ENCODE results near the gene UTF1.

UTF1 gene

DNA sequence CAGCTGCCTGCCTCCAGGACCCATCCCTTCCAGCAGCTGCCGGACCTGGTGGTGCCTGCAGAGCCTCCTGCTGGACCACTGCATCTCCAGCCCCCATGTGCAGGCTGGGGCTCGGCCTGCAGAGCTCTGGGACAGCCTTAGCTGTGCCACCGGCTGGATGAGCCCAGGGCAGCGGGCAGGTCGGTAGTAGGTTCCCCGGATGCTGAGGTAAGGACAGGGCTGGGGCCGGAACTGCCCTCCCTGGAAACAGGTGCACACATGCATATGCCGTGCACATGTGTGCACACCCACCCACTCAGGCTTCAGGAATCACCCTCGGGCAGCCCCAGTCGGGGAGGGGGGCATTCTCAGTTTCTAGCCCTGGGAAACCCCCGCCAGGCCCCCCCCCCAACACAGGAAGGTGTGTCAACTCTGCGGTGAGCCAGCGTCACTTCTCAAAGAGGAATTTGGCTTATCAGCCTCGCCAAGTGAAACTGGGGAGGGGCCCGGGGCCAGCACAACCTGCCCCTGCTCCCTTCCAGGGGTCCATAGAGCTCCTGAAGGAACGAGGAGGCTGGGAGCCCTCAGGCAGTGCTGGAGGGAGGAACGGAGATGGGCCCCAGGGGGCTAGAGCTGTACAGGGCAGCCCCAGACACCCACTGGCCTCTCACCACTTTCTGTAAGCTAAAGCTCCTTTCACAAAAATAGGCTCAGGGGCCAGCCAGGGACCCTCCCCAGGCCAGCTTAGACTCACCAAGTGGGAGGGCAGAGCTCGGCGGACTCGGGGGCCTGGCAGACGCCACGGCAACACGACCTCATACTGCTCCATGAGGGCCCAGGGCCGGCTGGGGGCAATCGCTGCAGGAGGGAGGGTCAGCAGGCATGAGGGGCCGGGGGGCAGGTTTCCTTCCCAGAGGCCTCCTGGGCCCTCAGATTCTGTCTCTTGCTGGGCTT, 45.0 kb downstream of the UTF1 start:
- H3K27ac ChIP-seq: peak overlapping the region; percentile 90
- DNase-seq (ENCODE audit: low read depth, low spot score): peak; percentile 53

DNA sequence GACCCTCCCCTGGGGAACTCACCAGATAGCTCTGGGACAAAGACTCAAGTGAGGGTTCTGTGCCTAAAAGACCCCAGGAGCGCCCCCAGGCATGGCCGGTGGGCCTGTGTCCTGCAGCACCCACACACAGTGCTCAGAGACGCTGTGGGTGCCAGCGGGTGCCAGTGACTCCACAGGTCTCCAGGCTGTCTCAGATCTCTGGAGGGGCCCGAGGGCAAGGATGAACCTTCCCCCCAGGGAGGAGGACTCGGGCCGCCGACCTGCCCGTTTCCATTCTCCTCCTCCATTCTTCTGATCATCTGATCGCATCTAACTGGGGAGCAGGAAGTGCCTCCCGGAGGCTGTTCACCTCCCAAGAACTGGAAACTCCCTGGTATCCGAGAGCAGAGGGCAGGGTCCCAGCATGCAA, 45.7 kb downstream of the UTF1 start:
- DNase-seq (ENCODE audit: low read depth, low spot score): no peak
- H3K27ac ChIP-seq: peak overlapping the region; percentile 90

DNA sequence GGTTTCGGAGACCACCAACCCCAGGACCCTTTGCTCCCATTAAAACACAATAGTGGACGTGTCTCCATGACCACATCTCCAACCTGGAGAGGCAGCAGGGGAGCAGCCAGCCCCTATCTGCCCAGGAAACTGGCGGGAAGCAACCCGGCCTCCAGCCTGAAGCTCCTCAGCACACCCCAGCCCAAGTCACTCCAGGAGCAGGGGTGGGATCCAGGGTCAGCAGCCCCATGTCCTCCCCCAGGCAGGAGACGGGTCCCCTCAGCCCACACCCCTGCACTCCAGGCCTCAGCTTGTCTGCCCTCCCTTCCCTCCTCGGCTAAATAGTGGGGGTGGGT, 46.0 kb downstream of the UTF1 start:
- DNase-seq (ENCODE audit: low read depth, low spot score): no peak
- peak overlapping the region; percentile 90 for H3K27ac ChIP-seq

DNA sequence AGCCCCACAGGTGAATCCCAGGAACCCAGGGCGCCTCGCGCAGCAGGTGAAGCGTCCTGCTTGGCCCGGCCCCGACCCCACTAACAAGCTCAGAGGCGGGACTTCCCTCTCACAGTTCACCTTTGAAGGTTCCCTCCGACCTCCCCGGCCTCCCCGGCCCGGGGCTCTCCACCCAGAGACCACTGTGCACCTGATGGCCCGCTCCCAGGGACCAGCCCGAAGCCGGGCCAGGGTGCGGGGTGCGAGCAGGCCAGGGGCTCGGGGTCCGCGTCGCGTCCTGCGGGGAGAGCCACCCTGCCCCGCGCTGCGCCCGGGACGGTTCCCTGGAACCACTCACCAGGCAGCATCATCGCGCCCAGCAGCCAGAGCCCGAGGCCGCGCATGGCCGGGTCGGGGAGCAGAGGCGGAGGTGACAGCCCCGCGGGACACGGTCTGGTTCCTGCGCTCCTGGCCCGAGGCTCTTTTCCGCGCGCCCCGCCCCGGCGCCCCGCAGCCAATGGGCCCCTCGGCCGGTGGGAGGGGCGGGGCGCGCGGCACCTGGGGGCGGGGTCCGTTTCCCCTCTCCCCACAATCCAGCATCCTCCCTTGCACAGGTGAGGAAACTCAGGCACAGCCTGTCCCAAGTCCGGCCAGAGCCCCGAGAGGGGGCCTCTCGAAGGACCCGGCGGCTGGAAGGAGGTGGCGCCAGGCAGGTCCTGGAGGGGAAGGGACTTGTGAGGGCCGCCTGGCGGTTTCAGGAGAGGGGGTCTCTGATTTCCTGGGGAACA, 46.6 kb downstream of the UTF1 start, which contains the start of gene ADAM8:
ADAM8 (minus strand) TSS at position 434 of the 767 bp plus-strand sequence; CDS start at position 383, 51 bp downstream.
- DNase-seq (ENCODE audit: low read depth, low spot score): no peak
- peak within 1 kb of the TSS; percentile 90 for H3K27ac ChIP-seq

DNA sequence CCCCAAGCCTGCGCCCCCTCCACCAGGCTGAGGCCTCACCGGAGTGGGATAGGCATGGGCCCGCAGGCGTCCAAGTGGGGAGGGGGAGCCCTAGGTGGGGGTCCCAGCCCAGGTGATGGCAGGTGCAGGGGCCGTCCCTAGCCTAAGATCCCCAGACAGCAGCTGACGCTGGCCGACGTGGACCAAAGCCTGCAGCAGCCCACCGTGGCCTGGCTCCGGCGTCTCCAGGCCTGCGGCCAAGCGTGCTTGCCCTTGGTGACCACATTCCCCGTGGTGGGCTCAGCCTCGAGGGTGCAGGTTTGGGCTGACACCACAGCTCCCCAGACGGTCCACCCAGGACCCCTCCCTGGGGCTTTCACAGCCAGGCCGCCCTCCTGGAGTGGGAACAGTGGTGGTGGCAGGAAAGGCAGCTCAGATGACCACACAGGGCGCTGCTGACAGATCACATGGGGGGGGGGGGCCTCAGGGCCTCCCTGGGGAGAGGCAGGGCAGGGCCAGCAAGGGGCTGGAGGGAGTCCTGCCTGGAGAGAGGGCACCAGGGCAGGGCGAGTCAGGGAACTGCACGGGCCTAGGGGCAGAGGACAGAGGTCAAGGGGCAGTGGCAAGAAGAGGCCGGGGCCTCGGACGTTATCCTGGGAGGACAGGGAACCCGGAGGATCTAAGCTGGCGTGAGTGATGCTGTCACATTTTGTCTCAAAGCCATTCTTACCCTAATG, 47.4 kb downstream of the UTF1 start:
- DNase-seq (ENCODE audit: low read depth, low spot score): no peak
- H3K27ac ChIP-seq: peak overlapping the region; percentile 90

DNA sequence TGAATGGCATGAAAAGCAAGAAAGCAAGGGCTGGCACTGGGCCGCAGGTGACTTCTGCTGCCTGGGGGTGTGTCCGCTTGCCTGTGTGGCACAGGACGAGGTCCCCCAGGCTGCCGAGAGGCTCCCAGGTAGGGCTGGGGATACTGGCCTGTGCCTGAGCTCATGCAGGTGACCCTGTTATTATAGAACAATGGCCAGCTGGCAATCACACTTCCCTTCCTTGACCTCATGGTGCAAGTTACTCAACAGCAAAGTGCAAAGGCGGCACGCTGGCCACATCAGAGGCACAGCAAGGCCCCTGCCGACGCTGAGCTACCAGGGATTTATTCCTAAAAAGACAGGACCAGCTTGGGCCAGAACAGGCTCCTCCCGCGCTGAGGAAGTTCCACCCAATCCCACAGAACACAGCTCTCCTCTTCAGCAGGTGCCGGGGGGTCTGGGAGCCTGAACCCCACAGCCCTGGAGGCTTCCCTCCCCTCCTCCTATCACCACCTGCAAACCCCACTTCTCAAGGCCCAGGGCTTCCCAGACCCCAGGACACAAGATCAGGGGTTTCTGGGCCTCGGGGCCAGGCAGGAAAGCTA, 48.1 kb downstream of the UTF1 start:
- DNase-seq (ENCODE audit: low read depth, low spot score): no peak
- peak overlapping the region; percentile 90 for H3K27ac ChIP-seq

DNA sequence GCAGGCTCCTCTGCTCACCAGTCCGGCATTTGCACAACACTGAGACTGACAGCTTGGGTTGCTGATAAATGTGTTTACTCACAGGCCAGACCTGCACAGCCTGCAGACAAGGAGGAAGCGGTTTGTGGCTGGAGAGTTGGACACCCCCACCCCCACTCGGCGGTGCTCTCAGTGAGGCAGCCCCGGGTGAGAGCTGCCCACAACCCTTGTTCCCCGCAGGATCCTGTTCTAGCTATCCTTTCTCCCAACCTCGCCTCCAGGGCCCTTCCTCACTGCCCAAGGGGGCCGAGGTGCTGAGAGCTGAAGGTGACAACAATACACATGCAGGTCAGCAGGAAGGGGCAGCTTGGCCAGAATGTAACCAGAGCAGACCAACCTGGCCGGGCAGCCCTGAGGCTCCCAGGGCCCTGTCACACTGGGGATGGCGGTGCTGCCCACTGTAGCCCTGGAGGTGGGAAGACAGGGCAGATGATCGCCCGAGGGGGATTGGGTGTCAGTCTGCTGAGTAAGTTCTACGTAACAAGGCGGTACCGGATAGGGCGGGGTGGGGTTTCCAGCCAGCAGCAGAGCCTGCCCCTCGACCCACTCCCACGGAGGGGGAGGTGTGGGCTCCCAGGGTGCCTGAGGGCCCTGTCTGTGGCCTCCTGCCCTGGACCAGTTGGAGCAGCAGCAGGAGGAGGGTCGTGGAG, 48.7 kb downstream of the UTF1 start:
- DNase-seq (ENCODE audit: low read depth, low spot score): peak; percentile 72
- H3K27ac ChIP-seq: peak overlapping the region; percentile 90

DNA sequence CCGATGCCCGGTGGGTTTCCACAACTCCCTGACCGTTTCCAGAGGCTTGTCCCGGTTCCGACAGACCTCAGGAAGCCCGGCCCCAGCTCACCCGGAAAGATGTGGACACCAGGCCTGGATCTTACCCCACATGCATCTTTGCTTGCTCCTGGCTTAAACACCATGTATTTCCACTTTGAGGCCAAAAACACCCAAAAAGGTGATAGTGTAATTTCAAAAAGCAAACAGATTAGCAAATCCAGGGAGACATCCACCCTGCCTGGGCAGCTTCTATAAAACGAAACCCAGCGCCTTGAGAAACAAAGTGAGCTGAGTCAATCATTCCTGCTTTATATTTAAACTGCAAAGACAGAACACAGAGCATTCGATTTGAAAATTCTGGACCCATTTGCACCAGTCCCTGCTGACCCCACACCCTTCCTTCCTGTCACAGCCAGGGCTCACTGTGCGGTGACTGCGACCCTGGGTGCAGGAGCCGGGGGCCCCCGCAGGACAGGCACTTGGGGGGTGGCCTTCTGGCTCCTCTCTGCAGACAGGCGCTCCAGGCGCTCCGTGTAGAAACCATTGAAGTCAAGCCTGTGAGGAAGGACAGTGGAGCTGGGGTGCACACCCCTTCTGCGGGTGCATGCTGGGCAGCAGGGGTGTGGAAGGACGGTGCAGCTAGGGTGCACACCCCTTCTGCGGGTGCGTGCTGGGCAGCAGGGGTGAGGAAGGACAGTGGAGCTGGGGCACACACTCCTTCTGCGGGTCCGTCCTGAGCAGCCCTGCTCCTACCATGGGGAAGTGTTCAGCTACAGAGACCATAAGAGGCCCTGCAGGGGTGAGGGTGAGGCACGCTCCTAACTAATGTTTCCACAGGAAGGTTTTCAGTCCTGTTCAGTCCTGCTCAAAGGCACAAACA, 49.6 kb downstream of the UTF1 start:
- no peak for DNase-seq (ENCODE audit: low read depth, low spot score)
- peak overlapping the region; percentile 90 for H3K27ac ChIP-seq

DNA sequence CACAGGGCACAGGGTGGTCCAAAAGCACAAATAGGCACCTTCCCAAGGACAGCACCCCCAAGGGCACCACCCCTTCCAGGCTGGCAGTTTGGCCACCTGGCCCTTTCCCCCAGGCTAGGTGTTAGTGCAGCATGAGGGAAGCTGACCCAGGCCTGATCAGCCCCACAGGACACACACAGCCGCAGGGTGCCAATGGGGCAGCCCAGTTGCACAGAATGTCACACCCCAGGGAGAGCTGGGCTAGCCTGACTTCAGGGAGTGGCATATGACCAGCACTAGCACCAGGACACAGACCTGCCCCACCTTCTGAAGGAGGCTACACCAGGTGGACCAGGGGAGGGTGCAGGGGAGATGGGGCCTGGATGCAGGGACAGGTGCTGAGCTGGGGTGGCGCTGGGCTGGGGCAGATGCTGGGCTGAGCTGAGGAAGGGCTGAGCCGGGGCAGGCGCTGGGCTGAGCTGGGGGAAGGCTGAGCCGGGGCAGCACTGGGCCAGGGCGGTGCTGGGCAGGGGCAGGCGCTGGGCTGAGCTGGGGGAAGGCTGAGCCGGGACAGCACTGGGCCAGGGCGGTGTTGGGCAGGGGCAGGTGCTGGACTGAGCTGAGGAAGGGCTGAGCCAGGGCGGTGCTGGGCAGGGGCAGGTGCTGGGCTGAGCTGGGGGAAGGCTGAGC, 50.5 kb downstream of the UTF1 start:
- peak overlapping the region; percentile 90 for H3K27ac ChIP-seq
- no peak for DNase-seq (ENCODE audit: low read depth, low spot score)

DNA sequence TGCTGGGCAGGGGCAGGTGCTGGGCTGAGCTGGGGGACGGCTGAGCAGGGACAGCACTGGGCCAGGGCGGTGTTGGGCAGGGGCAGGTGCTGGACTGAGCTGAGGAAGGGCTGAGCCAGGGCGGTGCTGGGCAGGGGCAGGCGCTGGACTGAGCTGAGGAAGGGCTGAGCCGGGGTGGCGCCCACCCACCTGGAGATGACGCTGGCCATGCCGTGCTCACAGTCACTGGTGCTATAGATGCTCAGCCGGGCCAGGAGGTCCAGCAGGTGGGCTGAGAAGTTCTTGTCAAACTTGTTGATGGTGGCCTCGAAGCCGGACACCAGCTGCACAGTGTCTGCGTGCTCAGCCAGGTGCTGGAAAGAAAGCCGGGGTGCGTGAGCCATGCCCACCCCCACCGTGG, 51.1 kb downstream of the UTF1 start:
- H3K27ac ChIP-seq: no peak overlapping the region
- no peak for DNase-seq (ENCODE audit: low read depth, low spot score)
